Neural cell (in vitro differentiated cells): ENCODE measurements around the gene DNAJB6.

ENCODE experiments used
- CTCF ChIP-seq: fragments of 450-650 bp; IDR thresholded peaks from 2 replicates; pipeline ENCODE4 v1.5.1; 2014; ENCODE audit warnings: antibody characterized with exemption, mild to moderate bottlenecking, moderate library complexity; ENCODE audit not compliant: poor library complexity, severe bottlenecking
- SMC3 ChIP-seq: fragments of 450-650 bp; conservative IDR thresholded peaks from 2 replicates; pipeline ENCODE4 v1.6.1; 2014; ENCODE audit warnings: antibody characterized with exemption, mild to moderate bottlenecking, moderate library complexity; ENCODE audit not compliant: poor library complexity

- TF ChIP-seq CTCF (no peak), SMC3 (no peak)
Measured at GRCh38 chr7:157391036-157391710, 54.4 kb downstream of the DNAJB6 start.
